NCI-H146 treated with DMSO at 0.1 percent for 48 hours (cell line): ENCODE results near the gene CCDC197.

ENCODE experiments used
- DNase-seq: peaks from one replicate; lab custom pipeline; 2025; ENCODE audit not compliant: unreplicated experiment; lab: John Stamatoyannopoulos, UW

The CCDC197 gene

GRCh38 chr14:93997082-93997481 lies at the start of gene CCDC197:
Gene CCDC197 (plus strand): TSS chr14:93997301. CDS start chr14:93998132, 831 bp downstream.
- no peak for DNase-seq

GRCh38 chr14:93949511-93950075 lies 47.5 kb upstream of the CCDC197 start:
- no peak for DNase-seq

- no peak for DNase-seq
Observed at GRCh38 chr14:93950948-93951634, 46.0 kb upstream of the CCDC197 start.

GRCh38 chr14:93951635-93952540 lies 45.2 kb upstream of the CCDC197 start:
- no peak for DNase-seq

GRCh38 chr14:93952829-93953228 lies 44.3 kb upstream of the CCDC197 start:
- no peak for DNase-seq

GRCh38 chr14:93953263-93953662 lies 43.8 kb upstream of the CCDC197 start:
- no peak for DNase-seq

GRCh38 chr14:93953739-93954515 lies 43.2 kb upstream of the CCDC197 start:
- DNase-seq: no peak

- no peak for DNase-seq
Observed at GRCh38 chr14:93954516-93954830, 42.6 kb upstream of the CCDC197 start.

- no peak for DNase-seq
Observed at GRCh38 chr14:93954900-93955849, 41.9 kb upstream of the CCDC197 start.

- no peak for DNase-seq
Observed at GRCh38 chr14:93955850-93956481, 41.1 kb upstream of the CCDC197 start.

- no peak for DNase-seq
Observed at GRCh38 chr14:93956514-93957332, 40.4 kb upstream of the CCDC197 start.

- no peak for DNase-seq
Observed at GRCh38 chr14:93957333-93957710, 39.8 kb upstream of the CCDC197 start.

- no peak for DNase-seq
Observed at GRCh38 chr14:93957751-93958566, 39.1 kb upstream of the CCDC197 start.

- DNase-seq: no peak
Observed at GRCh38 chr14:93958567-93959238, 38.4 kb upstream of the CCDC197 start.

GRCh38 chr14:93959239-93960107 lies 37.6 kb upstream of the CCDC197 start:
- DNase-seq: no peak

- DNase-seq: no peak
Observed at GRCh38 chr14:93960108-93960475, 37.0 kb upstream of the CCDC197 start.
